NOMO-1 treated with DMSO at 0.1 percent for 48 hours (cell line): ENCODE data around the gene GUCD1.

Experiments used
- DNase-seq: peaks from one replicate; lab custom pipeline; 2025; ENCODE audit not compliant: unreplicated experiment; lab: John Stamatoyannopoulos, UW

GUCD1 gene

GRCh38 chr22:24503843-24504338 is 51.0 kb downstream of the GUCD1 start:
- DNase-seq = no peak

DNA sequence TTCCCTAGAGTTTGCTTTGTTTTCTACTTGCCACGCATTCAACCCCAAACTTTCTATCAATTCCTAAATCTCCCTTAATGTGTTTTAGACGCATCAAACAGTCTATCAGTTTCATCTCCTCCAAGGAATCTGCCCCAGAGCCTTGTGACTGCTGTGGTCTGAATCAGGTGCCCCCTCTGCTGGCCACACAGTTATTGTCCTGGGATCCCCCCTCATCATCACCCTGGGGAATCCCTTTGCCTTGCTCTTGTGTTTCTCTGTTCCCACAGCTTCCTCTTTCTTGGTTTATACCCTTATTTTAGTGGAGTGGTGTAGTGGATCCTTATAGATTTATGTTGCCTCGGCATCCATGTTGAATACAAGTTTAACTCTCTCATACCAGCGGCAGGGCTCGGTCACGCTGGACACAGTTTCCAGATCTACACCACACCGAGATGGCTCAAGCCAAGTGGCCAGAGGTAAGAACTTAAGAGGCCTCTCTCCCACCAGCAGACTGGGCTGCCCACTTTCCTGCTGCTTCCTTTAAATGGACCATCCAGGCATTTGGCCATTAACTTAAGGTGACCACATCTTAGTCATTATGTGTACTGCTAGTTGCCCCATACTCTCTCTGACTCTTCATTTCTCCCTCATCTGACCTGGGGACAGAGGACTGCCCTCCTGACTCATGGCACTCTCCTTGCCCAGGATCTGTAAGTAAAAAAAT is 51.6 kb downstream of the GUCD1 start:
- peak; percentile 93 for DNase-seq

GRCh38 chr22:24502541-24502940 is 52.4 kb downstream of the GUCD1 start:
- DNase-seq = no peak

GRCh38 chr22:24502034-24502433 is 52.9 kb downstream of the GUCD1 start:
- DNase-seq = no peak

GRCh38 chr22:24501301-24502005 is 53.5 kb downstream of the GUCD1 start:
- DNase-seq = no peak

DNA sequence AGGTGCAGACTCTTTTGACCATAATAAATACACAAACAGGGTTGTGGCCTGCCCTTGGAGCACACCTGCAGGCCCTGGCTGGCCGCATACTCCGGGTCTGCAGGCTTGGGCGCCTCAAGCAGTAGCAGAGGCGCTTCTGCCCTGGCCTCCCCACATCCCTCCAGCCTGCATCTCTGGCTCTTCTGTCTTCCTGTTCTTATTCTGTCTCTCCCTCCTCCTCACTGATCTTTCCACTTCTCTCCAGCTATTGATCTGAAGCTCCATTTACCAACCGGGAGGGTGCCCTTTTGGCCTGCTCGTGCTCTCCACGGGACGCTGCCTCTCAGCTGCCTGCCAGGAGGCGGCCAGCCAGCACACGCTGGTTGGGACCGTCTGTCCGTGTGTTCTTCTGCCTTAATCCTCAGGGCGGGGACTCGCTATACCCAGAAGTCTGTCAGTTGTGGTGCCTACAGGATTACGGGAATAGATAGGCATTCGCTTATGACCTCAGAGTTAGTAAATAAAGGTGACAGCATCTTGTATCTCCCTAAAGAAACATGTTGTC is 54.6 kb downstream of the GUCD1 start:
- no peak for DNase-seq

DNA sequence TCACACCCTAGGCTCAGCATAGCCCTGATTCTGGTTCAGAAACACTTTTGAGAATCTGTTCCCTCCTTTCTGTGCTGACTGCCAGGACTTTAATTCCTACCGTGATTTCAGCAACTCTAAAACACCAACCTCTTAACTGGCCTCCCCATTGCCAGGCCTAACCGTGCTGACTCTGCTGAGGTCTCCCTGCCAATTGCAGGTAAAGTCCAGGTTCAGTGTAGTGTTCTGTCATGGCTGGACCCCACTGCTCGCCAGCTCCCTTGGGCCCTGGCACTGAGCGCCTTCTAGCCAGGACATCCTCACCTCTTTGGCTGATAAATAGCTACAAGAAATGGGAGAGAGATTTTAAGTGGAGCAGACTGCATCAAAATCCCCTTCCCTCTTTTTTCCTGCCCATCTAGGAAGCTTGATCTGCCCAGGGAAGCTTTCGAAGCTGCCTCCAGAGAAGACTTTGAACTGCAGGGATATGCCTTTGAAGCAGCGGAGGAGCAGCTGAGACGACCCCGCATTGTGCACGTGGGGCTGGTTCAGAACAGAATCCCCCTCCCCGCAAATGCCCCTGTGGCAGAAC is 55.1 kb downstream of the GUCD1 start:
- DNase-seq = no peak

GRCh38 chr22:24498824-24499223 is 56.1 kb downstream of the GUCD1 start:
- no peak for DNase-seq

GRCh38 chr22:24497841-24498258 is 57.1 kb downstream of the GUCD1 start:
- DNase-seq = peak; percentile 76

DNA sequence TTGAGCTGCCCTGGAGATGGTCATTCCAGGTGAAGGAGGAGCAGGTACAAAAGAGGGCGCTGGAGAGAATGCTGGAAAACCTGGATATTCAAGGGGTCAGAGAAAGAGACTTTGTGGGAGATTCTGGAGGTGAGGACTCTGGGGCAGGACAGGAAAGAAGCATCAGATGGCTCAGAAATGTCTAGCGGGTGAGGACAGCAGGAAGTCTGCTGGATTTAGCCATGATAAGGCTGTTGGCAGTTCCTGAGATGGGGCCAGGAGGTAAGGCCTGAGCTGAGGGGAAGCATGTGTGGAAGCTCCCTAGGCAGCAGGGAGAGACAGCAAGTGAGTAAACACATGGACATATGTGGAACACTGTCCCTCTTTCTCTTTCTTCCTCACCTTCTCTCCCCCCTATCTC is 58.3 kb downstream of the GUCD1 start:
- DNase-seq = no peak

DNA sequence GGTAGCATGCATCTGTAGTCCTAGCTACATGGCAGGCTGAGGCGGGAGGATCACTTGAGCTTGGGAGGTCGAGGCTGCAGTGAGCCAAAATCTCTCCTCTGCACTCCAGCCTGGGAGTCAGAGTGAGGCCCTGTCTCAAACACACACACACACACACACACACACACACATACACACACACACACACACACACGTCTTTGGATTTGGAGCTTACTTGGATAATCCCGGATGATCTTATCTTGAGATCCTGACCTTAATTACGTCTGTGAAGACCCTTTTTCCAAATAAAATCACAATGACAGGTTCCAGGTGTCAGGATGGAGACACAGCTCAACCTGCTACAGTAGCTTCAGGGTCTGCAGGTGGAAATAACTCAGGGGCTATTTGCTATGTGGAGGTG is 58.7 kb downstream of the GUCD1 start:
- DNase-seq = no peak

DNA sequence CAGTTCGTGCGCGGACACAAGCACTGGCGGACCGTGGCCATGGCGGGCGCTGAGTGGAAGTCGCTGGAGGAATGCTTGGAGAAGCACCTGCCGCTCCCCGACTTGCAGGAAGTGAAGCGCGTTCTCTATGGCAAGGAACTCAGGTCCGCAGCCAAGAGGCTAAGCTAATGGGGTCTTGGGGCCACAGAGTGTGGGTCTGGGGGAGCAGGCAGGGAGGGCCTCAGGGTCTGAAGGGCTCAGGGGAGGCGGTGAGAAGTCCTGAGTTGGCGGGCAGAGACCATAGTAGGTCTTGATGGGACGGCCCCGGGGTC is 59.6 kb downstream of the GUCD1 start:
- no peak for DNase-seq

DNA sequence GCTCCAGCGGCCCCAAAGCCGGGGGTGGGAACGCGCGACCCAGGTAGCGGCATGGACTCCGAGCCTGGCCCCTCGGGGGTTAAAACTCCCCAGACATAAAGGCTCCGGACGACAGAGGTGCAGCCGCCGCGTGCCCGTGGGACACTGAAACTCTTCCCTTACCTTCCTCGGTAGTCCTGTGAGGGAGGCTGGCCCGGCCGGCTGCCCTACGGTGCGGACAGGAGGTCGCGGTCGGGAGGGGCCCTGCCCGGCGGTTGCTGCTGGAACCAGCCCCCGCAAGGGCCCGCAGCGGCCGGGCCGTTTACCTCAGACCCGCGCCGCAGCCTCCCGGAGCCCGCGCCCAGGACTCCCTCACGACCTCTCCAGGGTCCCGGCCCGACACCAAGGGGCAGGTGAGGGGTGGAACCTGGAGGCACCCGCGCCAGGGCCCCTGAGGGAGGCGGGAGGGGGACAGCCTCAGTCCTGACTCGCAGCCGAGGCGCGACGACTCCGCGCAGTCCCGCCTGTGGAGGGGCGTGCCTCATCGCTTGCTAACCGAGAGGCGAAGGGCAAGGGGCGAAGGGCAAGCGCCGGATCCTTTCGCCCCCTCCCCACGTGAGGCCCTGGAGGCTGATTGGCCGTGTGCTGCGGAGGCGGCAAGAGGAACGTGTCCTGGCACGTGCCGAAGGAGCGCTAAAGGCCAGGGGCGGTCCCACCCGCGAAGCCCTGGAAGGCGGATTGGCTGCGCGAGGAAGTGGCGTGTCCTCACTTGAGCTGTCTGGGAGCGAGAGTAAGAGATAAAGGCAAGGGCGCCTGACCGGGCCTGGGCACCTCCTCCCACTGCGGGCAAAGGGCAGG is 60.2 kb downstream of the GUCD1 start, which contains the start of gene UPB1:
UPB1 (plus strand) TSS at position 805 of the 837 bp plus-strand sequence. CDS start 72 bp downstream, outside the sequence.
- DNase-seq = no peak

DNA sequence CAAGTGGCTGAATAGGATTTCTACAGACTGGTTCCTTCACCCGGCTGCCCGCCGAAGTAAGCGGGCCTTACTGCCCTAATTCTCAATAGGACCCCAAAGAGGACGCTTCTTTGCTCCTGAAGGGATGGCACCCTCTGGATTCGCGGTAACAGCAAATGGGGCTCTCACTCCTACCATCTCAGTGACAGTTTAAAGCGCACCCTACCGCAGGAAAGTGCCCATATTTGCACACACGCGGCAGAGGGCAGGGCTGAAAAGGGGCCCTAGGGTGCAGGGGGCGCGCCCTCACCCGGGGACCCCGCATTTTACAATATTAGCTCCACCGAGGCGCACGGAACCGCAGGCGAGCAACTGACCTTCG is 60.8 kb downstream of the GUCD1 start:
- no peak for DNase-seq

DNA sequence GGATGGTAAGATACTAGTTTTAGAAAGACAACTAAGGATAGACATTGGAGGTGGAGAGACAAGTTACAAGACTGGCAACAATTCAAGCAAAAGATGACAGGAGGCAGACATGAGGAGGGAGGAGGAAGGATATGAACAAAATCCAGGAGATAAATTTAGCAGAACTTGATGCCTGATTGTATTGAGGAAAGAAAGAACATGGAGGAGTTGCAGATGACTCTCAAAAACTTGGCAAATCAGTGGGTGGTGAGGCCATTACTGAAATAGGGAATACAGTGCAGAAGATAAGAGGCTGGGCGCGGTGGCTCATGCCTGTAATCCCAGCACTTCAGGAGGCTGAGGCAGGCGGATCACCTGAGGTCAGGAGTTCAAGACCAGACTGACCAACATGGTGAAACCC is 62.5 kb downstream of the GUCD1 start:
- no peak for DNase-seq
